Adrenal gland (tissue), 12 donors: ENCODE data around the gene PTPRD. TPM values are rescaled to one million over a fixed set of nuclear protein-coding genes. Genes with fewer than 3 reads are reported as not detected.

Experiments
- DNase-seq, 7 donors: peaks; one replicate each; pipeline ENCODE4 v3.0.0-alpha.2; 2019 to 2020
- H3K27ac ChIP-seq, 5 donors: fragments of 200-600 bp; sonication (generic) in 4 of 5; 1 replicate in 3 of 5; 2 replicates in 2 of 5; pipeline versions ENCODE4 v1.5.1 to v1.8.0; 2016 to 2020; ENCODE audit warnings: mild to moderate bottlenecking in 1 of 5
- H3K27me3 ChIP-seq: fragments of 200-600 bp; 2 replicates; pipeline ENCODE4 v1.8.0; 2021
- H3K36me3 ChIP-seq, 2 donors: fragments of 200-600 bp; replicated peaks in 1 of 2; 1 replicate in 1 of 2; 2 replicates in 1 of 2; pipeline versions ENCODE4 v1.5.1 to v1.8.0; 2018 to 2022
- H3K4me1 ChIP-seq, 2 donors: fragments of 200-600 bp; replicated peaks in 1 of 2; 1 replicate in 1 of 2; 2 replicates in 1 of 2; pipeline versions ENCODE4 v1.5.1 to v1.8.0; 2018 to 2021
- H3K4me3 ChIP-seq, 4 donors: fragments of 200-600 bp; sonication (generic) in 3 of 4; one replicate each; pipeline ENCODE4 v1.5.1; 2016 to 2018
- H3K9me3 ChIP-seq, 3 donors: fragments of 200-600 bp; sonication (generic) in 1 of 3; replicated peaks in 1 of 3; 1 replicate in 2 of 3; 2 replicates in 1 of 3; pipeline versions ENCODE4 v1.5.1 to v1.8.0; 2016 to 2021
- POLR2A ChIP-seq, 2 donors: fragments of 450-650 bp; IDR thresholded peaks; one replicate each; pipeline ENCODE4 v1.6.1; 2017; ENCODE audit warnings: antibody characterized with exemption in 2 of 2, mild to moderate bottlenecking in 2 of 2, moderate library complexity in 1 of 2
- WGBS, 4 donors: extraction: QIAGEN DNeasy Blood & Tissue Kit in 2 of 4; methylation state at CpG; one replicate each; pipeline versions ENCODE4 v1.1.5 to v1.1.7; 2013 to 2017; 5-methylcytosine and 5-hydroxymethylcytosine counted together
- intact Hi-C, 2 donors: fragments of 100-400 bp; cut with DNase I; formaldehyde crosslinking; loops; one replicate each; pipeline versions ENCODE4 v1.14.1 to v1.15.0; 2022 to 2023
- polyA plus RNA-seq, 3 donors: library from polyadenylated mRNA; stranded (reverse); fragments of 200-250 nt in 2 of 3; fragments of 350-450 nt in 1 of 3; fragmentation: Illumina TruSeq in 1 of 3; extraction: RNeasy Lipid Tissue Mini Kit (QIAGEN cat#74804) in 1 of 3; gene quantifications; one replicate each; pipeline ENCODE4 v1.2.3, GENCODE V29; 2013 to 2014
- total RNA-seq, 9 donors: library from RNA; depleted of rRNA in 4 of 9; stranded (reverse); fragments of >200 nt in 4 of 9; fragments of 120-200 nt in 1 of 9; fragmentation: NEBNext Ultra II Directional in 1 of 9; extraction: Animal tissue kit (Norgen Biotek cat#: 25700) in 1 of 9; gene quantifications; one replicate each; pipeline versions ENCODE4 v1.1.0 to v1.2.4, GENCODE V29; 2013 to 2023
- TF ChIP-seq, protein P1 (sequence below), 6 experiments: fragments of 450-650 bp in 4 of 6; fragments of 200-600 bp in 2 of 6; sonication (generic) in 1 of 6; IDR thresholded peaks; 1 replicate in 5 of 6; 2 replicates in 1 of 6; pipeline versions ENCODE4 v1.5.1 to v1.8.0; 2016 to 2021; ENCODE audit warnings: antibody characterized with exemption in 6 of 6, mild to moderate bottlenecking in 2 of 6, moderate library complexity in 1 of 6
- donor health status: healthy with polysubstance abuse.
- donor health status: Bipolar disorder and iron deficiency.
- donor health status: DM: yes; HTN: yes; CAD: no.
- donor health status: DM: no; HTN: no; CAD: no.
- donor health status: DM: no; HTN: no; CAD: no.
- donor health status: DM: yes; HTN: yes; CAD: no.

The PTPRD gene
- total and polyA plus RNA-seq, 12 donors: 0.61 to 71.2 (median 4.5) TPM

DNA sequence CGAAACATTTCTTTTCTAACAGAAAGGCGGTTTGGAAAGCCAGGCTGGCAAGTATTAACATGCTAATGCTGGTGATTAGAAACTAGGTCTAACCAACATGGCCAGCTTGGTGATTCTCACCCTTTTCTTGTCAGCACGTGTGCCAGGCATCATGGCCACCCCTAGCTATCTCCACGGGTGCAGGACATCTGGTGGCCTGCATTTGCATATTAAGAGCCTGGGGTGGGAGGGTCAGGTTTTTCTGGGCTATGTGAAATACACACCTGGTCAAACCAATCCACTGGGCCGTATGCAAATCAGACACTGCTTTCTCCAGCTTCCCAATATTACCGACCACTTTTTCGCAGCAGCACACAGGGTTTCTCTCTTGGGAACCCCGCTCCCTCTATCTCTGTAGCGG, 612.1 kb downstream of the PTPRD start:
- no peak overlapping the region for H3K4me3 ChIP-seq
- H3K9me3 ChIP-seq: no peaks in the 10 kb centered on the region

GRCh38 chr9:9998491-9999287, 614.1 kb downstream of the PTPRD start:
- no peaks in the 10 kb centered on the region for H3K36me3 ChIP-seq
- DNase-seq: no peak
- no peaks in the 10 kb centered on the region for H3K27me3 ChIP-seq
- H3K9me3 ChIP-seq: no peaks in the 10 kb centered on the region
- 46 to 50% (median 48%) methylated on average over 8 of the region's 8 CpGs for WGBS, 4 donors
- no peak for TF ChIP-seq POLR2A (IDR thresholded peaks at IDR 0.05)
- TF ChIP-seq, protein P1, sequence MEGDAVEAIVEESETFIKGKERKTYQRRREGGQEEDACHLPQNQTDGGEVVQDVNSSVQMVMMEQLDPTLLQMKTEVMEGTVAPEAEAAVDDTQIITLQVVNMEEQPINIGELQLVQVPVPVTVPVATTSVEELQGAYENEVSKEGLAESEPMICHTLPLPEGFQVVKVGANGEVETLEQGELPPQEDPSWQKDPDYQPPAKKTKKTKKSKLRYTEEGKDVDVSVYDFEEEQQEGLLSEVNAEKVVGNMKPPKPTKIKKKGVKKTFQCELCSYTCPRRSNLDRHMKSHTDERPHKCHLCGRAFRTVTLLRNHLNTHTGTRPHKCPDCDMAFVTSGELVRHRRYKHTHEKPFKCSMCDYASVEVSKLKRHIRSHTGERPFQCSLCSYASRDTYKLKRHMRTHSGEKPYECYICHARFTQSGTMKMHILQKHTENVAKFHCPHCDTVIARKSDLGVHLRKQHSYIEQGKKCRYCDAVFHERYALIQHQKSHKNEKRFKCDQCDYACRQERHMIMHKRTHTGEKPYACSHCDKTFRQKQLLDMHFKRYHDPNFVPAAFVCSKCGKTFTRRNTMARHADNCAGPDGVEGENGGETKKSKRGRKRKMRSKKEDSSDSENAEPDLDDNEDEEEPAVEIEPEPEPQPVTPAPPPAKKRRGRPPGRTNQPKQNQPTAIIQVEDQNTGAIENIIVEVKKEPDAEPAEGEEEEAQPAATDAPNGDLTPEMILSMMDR (IDR thresholded peaks at IDR 0.05): peak in 2 of 6 experiments; percentile 14 to 39
- no peak overlapping the region for H3K27ac ChIP-seq
- no peak overlapping the region for H3K4me3 ChIP-seq
- H3K4me1 ChIP-seq: no peaks in the 10 kb centered on the region
- intact Hi-C loops: no loop called here

More for the DNA sequence above, 612.1 kb downstream of the PTPRD start:
- TF ChIP-seq, protein P1 (IDR thresholded peaks at IDR 0.05): no peak
- TF ChIP-seq POLR2A (IDR thresholded peaks at IDR 0.05): no peak
- H3K27me3 ChIP-seq: no peaks in the 10 kb centered on the region
- H3K36me3 ChIP-seq: no peaks in the 10 kb centered on the region
- intact Hi-C loops: no loop called here
- H3K4me1 ChIP-seq: no peaks in the 10 kb centered on the region
- H3K27ac ChIP-seq: no peak overlapping the region
- 86 to 90% (median 90%) methylated on average over 9 of the region's 9 CpGs for WGBS, 4 donors
- DNase-seq: no peak

- H3K4me1 ChIP-seq: no peaks in the 10 kb centered on the region
- no peak for DNase-seq
- no peak overlapping the region for H3K27ac ChIP-seq
- WGBS, 4 donors: 46 to 50% (median 48%) methylated on average over 2 of the region's 2 CpGs
- H3K4me3 ChIP-seq: no peak overlapping the region
- TF ChIP-seq, protein P1 (IDR thresholded peaks at IDR 0.05): no peak
- no peak for TF ChIP-seq POLR2A (IDR thresholded peaks at IDR 0.05)
- H3K9me3 ChIP-seq: no peaks in the 10 kb centered on the region
- intact Hi-C loops: no loop called here
- H3K36me3 ChIP-seq: no peaks in the 10 kb centered on the region
- no peaks in the 10 kb centered on the region for H3K27me3 ChIP-seq
These were observed 615.2 kb downstream of the PTPRD start for GRCh38 chr9:9997585-9997984.

GRCh38 chr9:9996259-9996658, 616.5 kb downstream of the PTPRD start:
- no peaks in the 10 kb centered on the region for H3K4me1 ChIP-seq
- intact Hi-C loops: no loop called here
- DNase-seq: no peak
- TF ChIP-seq, protein P1 (IDR thresholded peaks at IDR 0.05): no peak
- TF ChIP-seq POLR2A (IDR thresholded peaks at IDR 0.05): no peak
- H3K9me3 ChIP-seq: no peaks in the 10 kb centered on the region
- H3K27me3 ChIP-seq: no peaks in the 10 kb centered on the region
- H3K4me3 ChIP-seq: no peak overlapping the region
- H3K36me3 ChIP-seq: no peaks in the 10 kb centered on the region
- H3K27ac ChIP-seq: no peak overlapping the region
